Hematopoietic multipotent progenitor cell (in vitro differentiated cells): Measurements from ENCODE around the gene FAM98C. TPM values are rescaled to one million over a fixed set of nuclear protein-coding genes. Genes with fewer than 3 reads are reported as not detected.
"Not testable (repeated sequence)": the region's sequence is repeated elsewhere in the genome, so short reads cannot be mapped to it uniquely, and the experiment has no call there.

Source experiments
- DNase-seq, 3 donors: peaks; one replicate each; pipeline ENCODE4 v3.0.0-alpha.2; 2011 to 2015; ENCODE audit warnings: low read depth in 2 of 3, low spot score in 2 of 3
- total RNA-seq: library from RNA; depleted of rRNA; stranded (reverse); fragments of >200 nt; gene quantifications from one replicate; pipeline ENCODE4 v1.2.3, GENCODE V29; 2012

The FAM98C gene
- total RNA-seq, 1 donor: 9.4 TPM

DNA sequence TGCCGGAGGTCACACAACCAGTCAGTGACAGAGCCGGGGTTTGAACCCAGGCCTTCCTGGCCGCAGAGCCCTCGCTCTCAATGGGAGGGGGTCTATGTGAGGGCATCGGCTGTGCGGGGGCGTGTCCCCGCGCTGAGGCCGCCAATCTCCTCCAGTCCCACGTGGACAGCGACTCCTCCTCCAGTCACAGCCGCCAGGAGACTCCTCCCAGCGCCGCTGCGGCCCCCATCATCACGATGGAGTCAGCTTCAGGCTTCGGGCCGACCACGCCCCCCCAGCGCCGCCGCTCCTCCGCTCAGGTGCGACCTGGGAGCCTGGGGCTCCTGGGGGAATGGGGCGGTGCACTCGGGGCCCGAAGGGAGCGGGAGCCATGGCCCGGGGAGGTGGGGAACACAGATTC, 8.4 kb upstream of the FAM98C start:
- DNase-seq: peak in 2 of 3 donors; percentile 60 to 69

DNA sequence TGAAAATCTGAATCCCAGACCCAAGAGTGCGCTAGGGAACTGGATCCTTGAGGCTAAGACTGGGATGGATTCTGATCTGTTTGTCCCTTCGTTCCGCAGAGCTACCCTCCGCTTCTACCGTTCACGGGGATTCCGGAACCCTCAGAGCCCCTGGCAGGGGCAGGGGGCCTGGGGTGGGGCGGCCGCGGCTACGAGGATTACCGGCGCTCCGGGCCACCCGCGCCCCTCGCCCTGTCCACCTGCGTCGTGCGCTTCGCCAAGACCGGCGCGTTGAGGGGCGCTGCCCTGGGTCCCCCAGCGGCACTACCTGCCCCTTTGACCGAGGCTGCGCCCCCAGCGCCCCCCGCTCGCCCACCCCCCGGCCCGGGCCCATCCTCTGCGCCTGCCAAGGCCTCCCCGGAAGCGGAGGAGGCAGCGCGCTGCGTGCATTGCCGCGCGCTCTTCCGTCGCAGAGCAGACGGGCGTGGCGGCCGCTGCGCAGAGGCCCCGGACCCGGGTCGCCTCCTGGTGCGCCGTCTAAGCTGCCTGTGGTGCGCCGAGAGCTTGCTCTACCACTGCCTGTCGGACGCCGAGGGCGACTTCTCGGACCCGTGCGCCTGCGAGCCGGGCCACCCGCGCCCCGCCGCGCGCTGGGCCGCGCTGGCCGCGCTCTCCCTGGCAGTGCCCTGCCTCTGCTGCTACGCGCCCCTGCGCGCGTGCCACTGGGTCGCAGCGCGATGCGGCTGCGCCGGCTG, 7.3 kb upstream of the FAM98C start:
- DNase-seq: no peak

DNA sequence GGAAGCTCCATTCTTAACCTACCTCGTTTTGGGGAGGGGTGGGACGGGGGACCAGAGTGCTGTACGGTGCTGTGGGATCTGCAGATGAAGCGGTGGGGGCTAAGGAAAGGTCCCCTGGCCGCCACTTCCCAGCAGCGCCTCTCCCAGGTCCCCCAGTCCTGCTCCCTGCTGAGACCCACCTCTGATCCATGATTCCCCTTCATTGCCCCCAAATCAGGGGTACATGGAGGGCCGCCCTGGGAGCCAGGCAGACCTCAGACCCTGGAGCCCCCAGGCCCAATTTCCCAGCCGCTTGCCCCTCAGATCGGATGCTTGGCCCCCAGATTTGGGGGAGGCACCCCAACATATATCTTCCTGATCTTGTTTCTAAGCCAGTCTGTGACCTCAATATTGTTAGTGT, 3.8 kb upstream of the FAM98C start:
- DNase-seq: no peak

DNA sequence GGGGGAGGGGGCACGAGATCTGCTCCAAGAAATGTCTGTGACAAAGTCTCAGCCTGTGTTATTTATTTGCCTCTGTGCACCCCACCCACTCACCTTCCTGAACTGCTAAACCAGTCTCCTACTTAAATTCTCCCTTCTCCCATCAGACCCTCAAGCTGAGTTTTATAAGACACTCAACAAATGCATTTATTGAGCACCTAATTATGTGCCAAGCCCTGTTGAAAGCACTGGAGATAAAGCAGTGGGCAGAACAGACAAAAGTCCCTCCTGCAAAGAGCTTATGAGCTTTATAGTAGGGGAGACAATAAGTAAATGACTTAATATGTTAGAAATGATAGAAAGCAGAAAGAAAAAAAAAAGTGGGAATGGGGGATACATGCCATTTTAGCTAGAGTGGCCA, 3.4 kb upstream of the FAM98C start:
- no peak for DNase-seq

DNA sequence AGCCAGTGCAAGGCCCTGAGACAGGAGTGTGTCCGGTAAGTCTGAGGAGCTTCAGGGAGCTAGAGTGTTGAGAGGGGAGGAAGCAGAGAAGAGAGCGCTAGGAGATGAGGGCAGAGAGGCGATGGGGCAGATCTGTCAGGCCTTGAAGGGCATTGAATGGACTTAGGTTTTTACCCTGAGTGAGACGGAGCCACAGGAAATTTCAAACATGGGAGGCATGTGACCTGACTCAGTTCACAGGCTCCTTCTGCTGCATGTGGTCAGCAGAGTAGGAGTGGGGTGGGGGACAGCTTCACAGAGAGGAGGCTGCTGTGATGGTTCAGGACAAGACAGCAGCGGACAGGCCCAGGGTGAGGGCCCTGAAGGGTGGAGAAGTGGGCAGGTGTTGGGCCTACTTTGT, 2.5 kb upstream of the FAM98C start:
- no peak for DNase-seq

DNA sequence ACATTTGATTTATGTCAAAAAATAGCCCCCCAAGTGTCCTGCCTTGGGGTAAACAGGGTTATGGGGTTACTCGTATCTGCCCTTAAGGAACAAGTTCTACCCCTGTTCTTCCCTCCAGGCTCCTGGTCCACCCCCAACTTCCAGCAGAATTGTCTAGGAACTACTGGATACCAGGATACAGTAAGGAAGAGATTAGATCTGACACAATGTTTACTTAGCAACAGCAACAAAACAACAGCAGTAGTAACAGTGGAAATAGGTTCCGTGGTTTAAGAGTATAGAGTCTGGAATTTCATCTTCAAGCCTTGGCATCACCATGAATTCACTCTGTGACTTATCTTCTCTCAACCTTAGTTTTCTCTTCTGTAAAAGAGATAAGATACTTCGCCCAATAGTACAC, 1.7 kb upstream of the FAM98C start:
- no peak for DNase-seq

DNA sequence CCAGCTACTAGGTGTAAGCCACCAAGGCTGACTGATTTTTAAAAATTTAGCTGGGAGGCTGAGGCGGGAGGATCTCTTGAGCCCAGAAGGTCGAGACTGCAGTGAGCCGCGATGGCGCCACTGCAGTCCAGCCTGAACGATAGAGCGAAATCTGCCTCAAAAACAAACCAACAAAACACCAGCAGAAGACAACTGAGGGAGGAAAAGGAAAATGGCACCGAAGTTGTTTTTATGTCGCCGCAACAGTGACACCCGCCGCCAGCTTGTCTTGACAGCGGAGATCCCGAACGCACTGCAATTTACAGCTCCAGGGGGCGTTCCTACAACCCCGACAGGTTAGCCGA, 298 bp upstream of the FAM98C start:
- no peak for DNase-seq

DNA sequence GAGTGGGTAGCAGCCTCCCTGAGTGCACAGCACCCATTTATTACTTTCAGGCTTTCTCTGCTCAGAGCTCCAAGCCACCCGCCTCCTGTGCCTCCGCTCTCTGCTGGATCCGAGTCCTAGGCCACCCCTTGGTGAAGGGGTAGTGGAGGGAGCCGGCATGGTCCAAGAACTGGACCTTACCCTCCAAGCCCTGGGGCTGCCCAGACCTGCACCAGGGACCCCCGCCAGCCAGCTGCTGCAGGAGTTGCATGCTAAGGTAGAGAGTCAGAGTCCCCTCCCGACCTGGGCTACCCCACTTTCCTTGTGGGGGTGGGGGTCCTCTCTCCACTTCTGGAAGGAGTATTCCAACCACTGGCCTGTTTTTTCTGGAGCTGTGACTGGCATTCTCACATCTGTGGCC, 2.0 kb downstream of the FAM98C start:
- DNase-seq: no peak

DNA sequence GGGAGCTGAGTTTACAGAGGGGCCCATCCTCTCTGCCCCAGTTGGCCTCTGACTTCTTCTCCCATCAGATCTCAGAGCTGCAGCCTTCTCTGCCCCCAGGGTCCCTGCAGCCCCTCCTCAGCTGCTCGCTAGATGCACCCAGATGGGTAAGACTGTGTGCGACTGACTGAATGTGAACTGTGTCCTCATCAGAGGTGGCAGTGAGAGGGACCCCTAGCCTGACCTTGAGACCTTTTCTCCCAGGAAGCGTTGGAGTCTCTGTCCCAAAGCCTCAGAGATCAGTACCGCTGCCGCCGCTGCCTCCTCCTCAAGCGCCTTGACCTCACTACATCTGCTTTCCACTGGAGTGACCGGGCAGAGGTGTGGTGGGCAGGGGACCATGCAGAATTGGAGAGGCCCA, 2.4 kb downstream of the FAM98C start:
- no peak for DNase-seq

DNA sequence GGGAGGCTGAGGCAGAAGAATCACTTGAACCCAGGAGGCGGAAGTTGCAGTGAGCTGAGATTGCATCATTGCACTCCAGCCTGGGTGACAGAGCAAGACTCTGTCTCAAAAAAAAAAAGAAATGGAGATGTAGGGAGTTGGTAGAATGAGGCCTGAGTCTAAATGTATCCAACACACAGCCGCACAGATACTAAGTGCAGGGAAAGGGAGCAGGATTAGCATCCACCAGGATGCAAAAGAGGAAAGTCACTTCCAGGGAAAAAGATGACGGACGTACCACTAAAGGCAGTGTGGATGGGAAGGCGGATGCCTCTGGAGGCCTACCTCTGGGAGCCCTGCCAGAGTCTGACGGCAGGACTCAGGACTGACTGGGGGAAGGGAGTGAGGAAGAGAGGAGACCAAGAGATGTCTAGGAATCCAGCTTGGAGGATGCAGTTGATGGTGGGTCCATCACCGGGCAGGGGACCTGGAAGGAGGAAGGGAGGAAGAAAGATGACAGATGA, 6.8 kb downstream of the FAM98C start:
- DNase-seq: no peak

DNA sequence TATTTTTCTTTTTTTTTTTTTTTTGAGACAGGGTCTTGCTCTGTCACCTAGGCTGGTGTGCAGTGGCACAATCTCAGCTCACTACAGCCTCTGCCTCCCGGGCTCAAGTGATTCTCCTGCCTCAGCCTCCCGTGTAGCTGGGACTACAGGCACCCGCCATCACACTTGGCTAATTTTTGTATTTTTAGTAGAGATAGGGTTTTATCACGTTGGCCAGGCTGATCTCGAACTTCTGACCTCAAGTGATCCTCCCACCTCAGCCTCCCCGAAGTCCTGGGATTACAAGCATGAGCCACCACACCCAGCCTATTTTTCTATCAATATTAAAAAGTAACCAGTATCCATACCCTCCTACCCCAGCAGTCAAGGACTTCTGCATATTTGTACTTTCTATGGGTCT, 7.5 kb downstream of the FAM98C start:
- not testable (repeated sequence) for DNase-seq

DNA sequence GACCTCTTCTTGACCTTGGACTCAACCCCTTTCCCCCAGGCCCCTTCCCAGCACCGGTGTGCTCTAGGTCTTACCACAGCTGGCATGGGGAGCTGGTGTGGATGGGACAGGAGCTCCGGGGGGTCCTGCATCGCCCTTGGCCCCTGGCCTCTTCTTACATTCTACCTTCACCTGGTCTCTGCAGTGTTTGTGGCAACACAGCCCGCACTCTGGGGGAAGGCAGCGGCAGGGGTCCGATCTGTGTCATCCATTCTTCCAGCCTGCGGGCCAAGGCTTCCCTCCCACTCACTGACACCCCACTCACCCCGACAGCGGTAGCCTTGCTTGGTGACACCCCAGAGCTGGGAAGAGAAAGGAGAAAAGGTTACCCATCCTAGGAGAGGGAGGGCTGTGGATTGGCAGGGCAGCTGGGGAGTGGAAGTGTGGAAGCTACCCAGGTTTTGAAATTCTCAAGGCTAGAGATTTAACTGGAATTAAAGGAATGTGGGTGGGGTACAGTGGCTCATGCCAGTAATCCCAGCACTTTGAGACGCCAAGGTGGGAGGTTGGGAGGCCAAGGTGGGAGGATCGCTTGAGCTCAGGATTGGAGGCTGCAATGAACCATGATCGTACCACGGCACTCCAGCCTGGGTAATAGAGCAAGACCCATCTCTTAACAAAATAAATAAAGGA, 8.3 kb downstream of the FAM98C start:
- DNase-seq: no peak

DNA sequence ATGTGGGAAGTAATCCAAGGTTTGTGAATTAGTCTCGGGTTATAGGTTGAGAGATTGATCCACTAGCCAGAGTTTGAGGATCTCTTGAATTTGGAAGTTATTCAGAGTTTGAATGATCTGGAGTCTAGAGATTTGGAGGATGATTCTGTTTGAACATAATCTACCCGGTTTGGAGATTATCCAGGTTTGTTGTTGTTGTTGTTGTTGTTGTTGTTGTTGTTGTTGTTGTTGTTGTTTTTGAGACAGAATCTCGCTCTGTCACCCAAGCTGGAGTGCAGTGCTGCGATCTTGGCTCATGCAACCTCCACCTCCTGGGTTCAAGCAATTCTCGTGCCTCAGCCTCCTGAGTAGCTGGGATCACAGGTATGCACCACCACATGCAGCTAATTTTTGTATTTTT, 9.0 kb downstream of the FAM98C start:
- DNase-seq: not testable (repeated sequence)

DNA sequence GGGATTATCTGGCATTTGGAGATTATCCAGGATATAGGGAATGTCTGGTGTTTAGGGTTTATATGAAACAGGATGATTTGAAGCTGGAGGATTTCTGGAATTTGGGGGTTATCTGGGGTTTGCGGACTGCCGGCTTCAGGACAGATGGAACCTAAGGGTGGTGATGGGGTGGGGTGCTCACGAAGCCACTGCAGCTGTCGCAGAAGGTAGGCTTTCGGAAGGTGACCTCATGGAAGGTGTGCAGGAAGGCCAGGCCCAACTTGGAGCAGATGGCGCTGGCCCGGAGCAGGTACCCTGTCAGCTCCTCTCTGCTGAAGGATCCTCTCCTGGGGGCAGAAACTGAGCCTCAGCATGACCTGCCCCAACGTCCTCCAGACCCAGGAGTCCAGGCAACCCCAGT, 9.6 kb downstream of the FAM98C start:
- no peak for DNase-seq

DNA sequence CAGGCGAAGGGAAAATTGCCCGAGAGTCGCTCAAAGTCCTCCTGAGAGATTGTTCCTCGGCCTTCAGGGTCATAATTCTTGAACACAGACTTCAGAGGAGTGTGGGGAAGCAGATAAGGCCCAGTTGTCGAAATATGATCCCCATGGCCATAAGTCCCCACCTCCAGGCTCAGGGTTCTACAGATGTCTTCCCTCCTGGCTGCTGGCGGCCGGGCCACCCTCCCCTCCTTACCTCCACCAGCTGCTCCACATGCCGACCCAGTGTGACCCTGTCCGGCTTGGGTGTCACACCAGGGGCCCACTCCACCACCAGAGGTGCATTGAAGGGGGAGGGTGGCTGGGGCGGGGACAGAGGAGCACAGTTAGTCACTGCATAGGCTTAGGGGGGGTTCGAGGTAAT, 10.1 kb downstream of the FAM98C start:
- DNase-seq: no peak

DNA sequence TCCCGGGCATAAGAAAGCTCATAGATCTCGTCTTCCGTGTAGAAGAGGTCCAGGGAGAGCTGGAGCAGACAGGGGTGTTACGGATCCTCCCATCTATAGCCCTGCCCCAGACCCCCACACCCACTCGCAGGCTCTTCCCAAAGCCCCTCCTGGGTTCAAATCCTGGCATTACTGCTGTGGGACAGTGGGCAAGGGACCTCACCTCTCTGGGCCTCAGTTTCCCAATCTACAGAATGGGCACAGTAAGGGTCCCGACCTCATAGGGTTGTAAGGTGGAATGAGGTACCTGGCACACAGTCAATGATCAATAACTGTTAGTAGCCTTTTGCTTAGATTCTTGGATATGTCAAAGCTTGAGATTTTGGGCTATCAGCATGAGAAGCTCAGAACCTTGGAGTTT, 10.5 kb downstream of the FAM98C start:
- no peak for DNase-seq

DNA sequence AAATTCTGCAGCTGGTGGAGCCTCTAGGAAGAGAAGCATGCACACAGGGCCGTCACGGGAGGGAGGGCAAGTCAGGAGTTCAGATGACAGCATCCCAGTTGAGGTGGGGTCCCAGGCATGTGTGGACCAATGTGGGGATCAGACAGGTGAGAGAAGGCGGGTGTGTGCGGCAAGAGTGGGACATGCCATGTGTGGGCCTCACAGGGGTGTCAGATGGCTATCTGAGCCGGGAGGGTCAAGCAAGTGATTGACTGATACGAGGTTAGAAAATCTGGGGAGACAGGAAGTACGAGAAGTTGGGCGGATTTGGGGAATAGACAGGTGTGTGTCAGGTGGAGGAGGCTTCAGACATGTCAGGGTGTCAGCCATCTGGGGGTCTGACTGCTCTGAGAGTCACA, 14.3 kb downstream of the FAM98C start:
- DNase-seq: no peak

DNA sequence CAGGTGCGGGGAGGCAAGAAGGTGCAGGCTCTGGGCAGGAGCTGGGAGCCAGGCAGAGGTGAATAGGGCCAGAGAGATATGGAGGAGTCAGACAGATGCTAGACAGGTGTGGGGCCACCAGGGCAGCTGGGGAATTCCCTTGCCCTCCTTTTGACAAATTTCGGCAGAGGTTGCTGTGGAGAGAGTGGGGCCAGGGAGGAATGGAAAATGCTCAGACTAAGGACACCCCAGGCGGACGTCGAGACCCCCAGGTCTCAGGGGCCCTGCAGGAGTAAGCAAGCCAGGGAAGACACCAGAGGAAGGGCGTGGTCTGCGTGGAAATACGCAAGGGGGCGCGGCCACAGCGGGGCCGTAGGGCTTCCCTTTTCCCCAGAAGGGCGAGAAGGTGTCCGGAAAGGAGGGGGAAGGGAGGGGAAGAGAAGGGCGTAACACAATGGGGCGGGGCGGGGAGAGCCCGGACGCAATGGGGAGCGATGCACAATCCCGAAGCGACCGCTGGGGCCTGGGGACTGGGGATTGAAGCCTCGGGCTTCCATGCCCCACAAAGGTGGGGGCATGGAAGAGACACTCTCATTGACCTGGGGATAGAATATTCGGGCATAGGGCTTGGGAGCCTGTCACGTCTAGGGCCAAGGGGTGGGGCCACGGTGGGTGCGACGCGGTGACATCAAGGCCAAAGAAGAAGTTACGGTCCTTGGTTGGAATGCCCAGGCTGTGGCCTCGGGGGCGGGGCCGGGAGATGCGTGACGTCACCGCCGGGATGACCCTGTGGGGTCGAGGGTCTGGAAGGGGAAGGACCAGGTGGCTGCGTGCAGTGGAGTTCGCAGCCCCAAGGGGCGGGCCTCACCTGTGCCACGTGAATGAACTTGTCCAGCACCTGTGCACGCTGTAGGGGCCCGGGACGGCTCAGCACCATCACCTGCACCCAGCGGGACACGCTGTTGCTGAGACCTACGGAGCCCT, 14.9 kb downstream of the FAM98C start:
- DNase-seq: peak in 2 of 3 donors; percentile 71 to 75

DNA sequence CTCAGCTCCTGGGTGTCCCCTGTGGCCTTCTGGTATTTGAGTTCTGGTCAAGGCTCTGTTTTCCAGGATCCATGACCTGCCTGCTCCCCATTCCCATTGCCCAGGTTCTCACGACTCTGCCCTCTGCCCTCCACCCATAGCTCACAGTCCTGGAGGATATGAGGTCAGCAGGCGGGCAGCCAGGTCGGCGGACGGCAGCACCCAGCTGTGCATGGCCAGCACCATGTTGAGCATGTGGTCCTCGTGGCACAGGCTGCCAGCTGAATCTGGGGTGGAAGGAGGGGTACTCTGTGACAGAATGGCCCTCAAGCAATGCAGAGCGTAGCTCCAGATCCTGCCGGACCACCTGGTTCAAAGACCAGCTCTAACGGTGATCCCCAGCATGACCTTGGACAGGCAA, 18.0 kb downstream of the FAM98C start:
- DNase-seq: no peak

DNA sequence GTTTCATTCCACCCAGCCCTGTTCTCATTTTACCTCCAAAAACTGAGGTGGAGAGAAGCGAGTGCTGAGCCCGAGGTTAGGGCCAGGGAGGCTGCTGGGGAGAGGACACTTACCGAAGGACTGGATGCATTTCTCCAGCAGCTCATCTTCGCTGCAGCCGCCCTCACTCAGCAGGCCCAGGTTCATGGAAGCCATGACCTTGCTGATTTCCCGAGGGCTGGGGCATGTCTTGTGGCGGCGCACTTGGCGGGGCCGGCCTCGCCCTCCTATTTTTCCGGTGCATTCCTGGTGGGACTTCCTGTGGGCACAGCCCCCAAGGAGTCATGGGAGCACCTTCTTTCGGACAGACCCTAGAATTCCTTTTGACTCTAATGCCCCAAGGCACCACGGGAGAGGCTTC, 19.0 kb downstream of the FAM98C start:
- no peak for DNase-seq

DNA sequence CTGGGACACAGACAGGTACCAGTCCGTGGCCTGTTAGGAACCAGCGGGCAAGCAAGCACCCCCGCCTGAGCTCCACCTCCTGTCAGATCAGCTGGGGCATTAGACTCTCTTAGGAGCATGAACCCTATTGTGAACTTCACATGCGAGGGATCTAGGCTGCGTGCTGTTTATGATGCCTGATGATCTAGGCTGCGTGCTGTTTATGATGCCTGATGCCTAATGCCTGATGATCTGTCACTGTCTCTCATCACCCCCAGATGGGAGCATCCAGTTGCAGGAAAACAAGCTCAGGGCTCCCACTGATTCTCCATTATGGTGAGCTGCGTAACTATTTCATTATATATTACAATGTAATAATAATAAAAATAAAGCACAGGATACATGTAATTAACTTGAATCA, 19.5 kb downstream of the FAM98C start:
- DNase-seq: no peak
